Tibial artery (tissue), 4 donors: ENCODE results near the gene DEUP1.

Source experiments
- DNase-seq, 2 donors: peaks; one replicate each; pipeline ENCODE4 v3.0.0-alpha.2; 2019
- H3K27ac ChIP-seq, 2 donors: fragments of 200-600 bp; sonication (generic) in 1 of 2; 1 replicate in 1 of 2; 2 replicates in 1 of 2; pipeline ENCODE4 v1.5.1; 2018 to 2019; ENCODE audit warnings: mild to moderate bottlenecking in 1 of 2
- H3K27me3 ChIP-seq, 2 donors: fragments of 200-600 bp; sonication (generic) in 1 of 2; one replicate each; pipeline versions ENCODE4 v1.5.1 to v1.6.0; 2016 to 2019
- H3K36me3 ChIP-seq, 3 donors: fragments of 200-600 bp; sonication (generic) in 2 of 3; one replicate each; pipeline ENCODE4 v1.5.1; 2016 to 2019; ENCODE audit warnings: mild to moderate bottlenecking in 2 of 3
- H3K4me1 ChIP-seq, 4 donors: fragments of 200-600 bp; sonication (generic) in 2 of 4; 1 replicate in 3 of 4; 2 replicates in 1 of 4; pipeline ENCODE4 v1.5.1; 2016 to 2019
- H3K4me3 ChIP-seq, 2 donors: fragments of 200-600 bp; sonication (generic) in 1 of 2; 1 replicate in 1 of 2; 2 replicates in 1 of 2; pipeline ENCODE4 v1.5.1; 2018 to 2019; ENCODE audit warnings: mild to moderate bottlenecking in 2 of 2
- H3K9me3 ChIP-seq, 3 donors: fragments of 200-600 bp; sonication (generic) in 1 of 3; one replicate each; pipeline ENCODE4 v1.5.1; 2016 to 2019
- CTCF ChIP-seq, 2 experiments: fragments of 200-600 bp in 1 of 2; fragments of 450-650 bp in 1 of 2; IDR thresholded peaks; one replicate each; pipeline ENCODE4 v1.5.1; 2017 to 2019; ENCODE audit warnings: antibody characterized with exemption in 2 of 2, mild to moderate bottlenecking in 1 of 2, moderate library complexity in 1 of 2
- intact Hi-C: fragments of 100-400 bp; cut with DNase I; formaldehyde crosslinking; loops from one replicate; pipeline ENCODE4 v1.15.0; 2023; ENCODE audit warnings: low total_unique reads

DEUP1 gene

DNA sequence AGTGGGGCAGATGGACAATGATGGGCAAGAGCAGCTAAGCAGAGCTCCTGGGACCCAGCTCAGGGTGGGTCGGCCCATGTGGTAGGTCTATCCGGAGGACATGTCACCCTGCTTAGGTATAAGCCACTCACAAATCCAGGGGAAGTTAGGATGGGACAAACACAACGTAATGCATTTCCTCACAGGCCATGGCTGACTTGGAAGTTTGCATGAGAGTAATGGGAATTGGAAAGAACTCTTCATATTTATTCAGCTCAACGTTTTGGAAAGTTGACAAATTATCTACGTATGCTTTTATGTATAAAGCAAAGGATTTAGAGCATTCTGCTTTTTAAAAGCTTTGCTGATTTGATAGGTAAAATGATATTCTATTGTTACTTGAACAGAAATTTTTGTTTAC is 137.7 kb downstream of the DEUP1 start:
- Histone ChIP-seq H3K9me3 (no peaks in the 10 kb centered on the region), H3K27me3 (no peaks in the 10 kb centered on the region), H3K4me3 (no peak overlapping the region), H3K4me1 (no peaks in the 10 kb centered on the region), H3K27ac (no peak overlapping the region), H3K36me3 (no peaks in the 10 kb centered on the region)
- no peak for DNase-seq
- intact Hi-C loops: no loop called here
- TF ChIP-seq CTCF (IDR thresholded peaks at IDR 0.05): no peak

- Histone ChIP-seq H3K9me3 (no peaks in the 10 kb centered on the region), H3K4me3 (no peak overlapping the region), H3K4me1 (no peaks in the 10 kb centered on the region), H3K36me3 (peaks cover 4 to 21% (median 18%) of the 10 kb centered on the region in 3 donors), H3K27me3 (no peaks in the 10 kb centered on the region), H3K27ac (no peak overlapping the region)
- no peak for TF ChIP-seq CTCF (IDR thresholded peaks at IDR 0.05)
- intact Hi-C loops: no loop called here
- DNase-seq: no peak
These were observed 143.6 kb downstream of the DEUP1 start for GRCh38 chr11:93474123-93474522.

DNA sequence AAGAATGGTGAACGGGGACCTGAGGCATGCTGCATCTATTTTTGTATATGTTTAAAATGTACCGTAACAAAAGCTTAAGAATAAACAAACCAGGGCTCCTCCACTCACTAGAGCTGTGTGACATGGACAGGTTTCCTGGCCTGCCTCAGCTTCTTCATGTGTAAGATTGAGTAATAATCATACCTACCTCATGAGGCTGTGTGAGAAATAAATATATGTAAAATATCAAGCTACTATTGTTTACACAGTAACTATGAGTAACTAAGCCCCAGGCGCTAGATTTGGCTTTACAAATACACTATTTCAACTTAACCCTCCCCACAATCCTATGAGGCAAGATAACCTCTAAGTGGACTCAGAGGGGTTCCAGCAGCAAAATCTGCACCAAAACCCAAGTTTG is 146.3 kb downstream of the DEUP1 start:
- TF ChIP-seq CTCF (IDR thresholded peaks at IDR 0.05): no peak
- Histone ChIP-seq H3K4me1 (no peaks in the 10 kb centered on the region), H3K27ac (no peak overlapping the region), H3K27me3 (no peaks in the 10 kb centered on the region), H3K36me3 (peaks cover 4 to 29% (median 25%) of the 10 kb centered on the region in 3 donors), H3K4me3 (no peak overlapping the region), H3K9me3 (no peaks in the 10 kb centered on the region)
- intact Hi-C loops: no loop called here
- no peak for DNase-seq

GRCh38 chr11:93477684-93478234 is 147.2 kb downstream of the DEUP1 start:
- intact Hi-C loops: no loop called here
- no peak for DNase-seq
- Histone ChIP-seq H3K36me3 (peaks cover 4 to 29% (median 25%) of the 10 kb centered on the region in 3 donors), H3K4me3 (no peak overlapping the region), H3K27me3 (no peaks in the 10 kb centered on the region), H3K9me3 (no peaks in the 10 kb centered on the region), H3K27ac (no peak overlapping the region), H3K4me1 (no peaks in the 10 kb centered on the region)
- no peak for TF ChIP-seq CTCF (IDR thresholded peaks at IDR 0.05)

- TF ChIP-seq CTCF (IDR thresholded peaks at IDR 0.05): no peak
- H3K27ac ChIP-seq: no peak overlapping the region
- no peaks in the 10 kb centered on the region for H3K9me3 ChIP-seq
- peaks cover 4 to 29% (median 25%) of the 10 kb centered on the region in 3 donors for H3K36me3 ChIP-seq
- no peak overlapping the region for H3K4me3 ChIP-seq
- DNase-seq: no peak
- intact Hi-C loops: no loop called here
- H3K27me3 ChIP-seq: no peaks in the 10 kb centered on the region
- H3K4me1 ChIP-seq: no peaks in the 10 kb centered on the region
These were observed 148.3 kb downstream of the DEUP1 start for GRCh38 chr11:93478841-93479240.

GRCh38 chr11:93480256-93480655 is 149.7 kb downstream of the DEUP1 start:
- Histone ChIP-seq H3K9me3 (no peaks in the 10 kb centered on the region), H3K4me1 (peaks cover 0 to 6% (median 2%) of the 10 kb centered on the region in 4 donors), H3K4me3 (no peak overlapping the region), H3K27me3 (no peaks in the 10 kb centered on the region), H3K36me3 (peaks cover 4 to 29% (median 25%) of the 10 kb centered on the region in 3 donors), H3K27ac (no peak overlapping the region)
- no peak for TF ChIP-seq CTCF (IDR thresholded peaks at IDR 0.05)
- intact Hi-C loops: no loop called here
- no peak for DNase-seq
